GM21515 (cell line): ENCODE data around the gene KDM7A.

Experiments used
- ATAC-seq: cut with Tn5 transposase; IDR thresholded peaks from one replicate; pipeline ENCODE4 v1.9.1; 2021; ENCODE audit not compliant: unreplicated experiment

Gene KDM7A, protein sequence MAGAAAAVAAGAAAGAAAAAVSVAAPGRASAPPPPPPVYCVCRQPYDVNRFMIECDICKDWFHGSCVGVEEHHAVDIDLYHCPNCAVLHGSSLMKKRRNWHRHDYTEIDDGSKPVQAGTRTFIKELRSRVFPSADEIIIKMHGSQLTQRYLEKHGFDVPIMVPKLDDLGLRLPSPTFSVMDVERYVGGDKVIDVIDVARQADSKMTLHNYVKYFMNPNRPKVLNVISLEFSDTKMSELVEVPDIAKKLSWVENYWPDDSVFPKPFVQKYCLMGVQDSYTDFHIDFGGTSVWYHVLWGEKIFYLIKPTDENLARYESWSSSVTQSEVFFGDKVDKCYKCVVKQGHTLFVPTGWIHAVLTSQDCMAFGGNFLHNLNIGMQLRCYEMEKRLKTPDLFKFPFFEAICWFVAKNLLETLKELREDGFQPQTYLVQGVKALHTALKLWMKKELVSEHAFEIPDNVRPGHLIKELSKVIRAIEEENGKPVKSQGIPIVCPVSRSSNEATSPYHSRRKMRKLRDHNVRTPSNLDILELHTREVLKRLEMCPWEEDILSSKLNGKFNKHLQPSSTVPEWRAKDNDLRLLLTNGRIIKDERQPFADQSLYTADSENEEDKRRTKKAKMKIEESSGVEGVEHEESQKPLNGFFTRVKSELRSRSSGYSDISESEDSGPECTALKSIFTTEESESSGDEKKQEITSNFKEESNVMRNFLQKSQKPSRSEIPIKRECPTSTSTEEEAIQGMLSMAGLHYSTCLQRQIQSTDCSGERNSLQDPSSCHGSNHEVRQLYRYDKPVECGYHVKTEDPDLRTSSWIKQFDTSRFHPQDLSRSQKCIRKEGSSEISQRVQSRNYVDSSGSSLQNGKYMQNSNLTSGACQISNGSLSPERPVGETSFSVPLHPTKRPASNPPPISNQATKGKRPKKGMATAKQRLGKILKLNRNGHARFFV

DNA sequence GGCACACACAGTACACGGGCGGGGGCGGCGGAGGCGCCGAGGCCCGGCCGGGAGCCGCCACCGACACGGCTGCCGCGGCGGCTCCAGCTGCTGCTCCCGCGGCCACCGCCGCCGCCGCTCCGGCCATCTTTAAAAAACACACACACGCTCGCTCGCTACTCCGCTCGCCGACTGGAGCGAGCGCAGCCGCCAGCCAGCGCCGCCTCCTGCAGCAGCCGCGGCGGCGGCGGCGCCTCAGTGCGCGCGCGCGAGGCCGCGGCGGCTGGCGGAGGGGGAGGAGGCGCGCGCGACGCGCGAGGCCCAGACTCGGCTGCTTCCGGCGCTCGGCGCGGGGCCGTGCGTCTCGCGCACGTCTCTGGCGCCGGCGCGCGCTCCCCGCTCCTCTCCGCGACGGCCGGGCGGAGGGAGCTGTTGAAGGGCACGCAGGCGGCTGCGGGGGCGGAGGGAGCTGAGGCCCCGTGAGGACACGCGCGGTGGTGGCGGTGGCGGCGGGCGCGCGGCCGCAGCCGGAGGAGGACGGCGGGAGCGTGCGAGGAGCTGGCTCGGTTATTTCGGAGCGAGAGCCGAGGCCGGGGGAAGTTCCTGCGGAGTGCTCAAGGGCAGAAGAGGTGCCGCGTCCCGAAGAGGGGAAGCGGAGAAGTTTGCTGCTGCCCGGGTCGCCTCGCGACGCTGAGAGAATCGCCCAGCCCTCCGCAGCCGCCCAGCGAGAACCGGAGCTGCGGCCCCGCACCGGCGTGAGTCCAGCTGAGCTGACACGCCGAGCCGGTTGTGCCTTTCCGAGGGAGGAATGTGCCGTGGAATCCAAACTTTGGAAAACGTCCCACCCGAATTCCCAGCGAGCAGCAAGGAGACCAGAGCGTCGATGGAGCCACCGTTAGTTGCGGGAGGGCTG lies at the start of gene KDM7A:
TSS of gene KDM7A (minus strand) at position 173 of the 892 bp plus-strand sequence. CDS start at position 127, 46 bp downstream.
- peak; percentile 70 for ATAC-seq

DNA sequence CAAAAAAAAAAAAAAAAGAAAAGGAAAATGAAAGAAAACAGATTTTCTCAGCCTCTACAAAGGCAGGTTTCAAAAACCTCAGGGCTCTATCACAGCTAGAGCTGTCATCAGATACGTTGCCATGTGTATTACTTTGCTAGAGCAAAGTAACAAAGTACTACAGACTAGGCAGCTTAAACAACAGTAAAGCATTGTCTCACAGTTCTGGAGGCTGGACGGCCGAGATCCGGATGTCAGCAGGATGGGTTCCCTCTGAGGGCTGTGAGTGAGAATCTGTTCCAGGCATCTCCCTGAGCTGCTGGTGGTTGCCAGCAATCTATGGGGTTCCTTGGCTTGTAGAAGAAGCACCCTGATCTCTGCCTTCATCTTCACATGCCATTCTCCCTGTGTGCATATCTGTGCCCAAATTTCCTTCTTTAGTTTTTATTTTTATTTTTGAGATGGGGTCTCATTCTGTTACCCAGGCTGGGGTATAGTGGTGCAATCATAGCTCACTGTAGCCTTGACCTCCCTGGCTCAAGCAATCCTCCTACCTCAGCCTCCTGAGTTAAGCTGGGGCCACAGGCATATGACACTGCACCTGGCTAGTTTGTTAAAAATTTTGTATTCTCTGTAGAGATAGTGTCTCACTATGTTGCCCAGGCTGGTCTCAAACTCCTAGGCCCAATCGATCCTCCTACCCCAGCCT lies 48.9 kb upstream of the KDM7A start:
- no peak for ATAC-seq

- no peak for ATAC-seq
These were observed 46.9 kb upstream of the KDM7A start for GRCh38 chr7:140223515-140224221.

DNA sequence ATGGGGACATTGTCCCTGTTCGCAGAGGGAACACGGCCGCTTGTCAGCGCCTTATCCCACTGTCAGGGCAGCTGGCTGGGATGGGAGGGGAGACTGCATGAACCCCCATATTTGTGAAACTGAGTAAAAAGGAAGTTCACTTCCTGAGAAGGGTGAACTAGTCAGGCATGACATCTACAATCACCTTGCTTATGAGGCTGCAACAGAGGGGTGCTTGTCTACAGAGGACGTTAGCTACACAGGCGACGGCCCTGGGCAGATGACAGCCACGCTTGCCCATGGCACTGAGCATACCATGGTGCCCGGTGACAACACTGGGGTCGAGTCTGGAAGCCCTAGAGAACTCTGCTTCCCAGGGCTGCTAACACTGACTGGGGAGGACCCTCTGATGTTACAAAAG lies 46.0 kb upstream of the KDM7A start:
- peak; percentile 65 for ATAC-seq

DNA sequence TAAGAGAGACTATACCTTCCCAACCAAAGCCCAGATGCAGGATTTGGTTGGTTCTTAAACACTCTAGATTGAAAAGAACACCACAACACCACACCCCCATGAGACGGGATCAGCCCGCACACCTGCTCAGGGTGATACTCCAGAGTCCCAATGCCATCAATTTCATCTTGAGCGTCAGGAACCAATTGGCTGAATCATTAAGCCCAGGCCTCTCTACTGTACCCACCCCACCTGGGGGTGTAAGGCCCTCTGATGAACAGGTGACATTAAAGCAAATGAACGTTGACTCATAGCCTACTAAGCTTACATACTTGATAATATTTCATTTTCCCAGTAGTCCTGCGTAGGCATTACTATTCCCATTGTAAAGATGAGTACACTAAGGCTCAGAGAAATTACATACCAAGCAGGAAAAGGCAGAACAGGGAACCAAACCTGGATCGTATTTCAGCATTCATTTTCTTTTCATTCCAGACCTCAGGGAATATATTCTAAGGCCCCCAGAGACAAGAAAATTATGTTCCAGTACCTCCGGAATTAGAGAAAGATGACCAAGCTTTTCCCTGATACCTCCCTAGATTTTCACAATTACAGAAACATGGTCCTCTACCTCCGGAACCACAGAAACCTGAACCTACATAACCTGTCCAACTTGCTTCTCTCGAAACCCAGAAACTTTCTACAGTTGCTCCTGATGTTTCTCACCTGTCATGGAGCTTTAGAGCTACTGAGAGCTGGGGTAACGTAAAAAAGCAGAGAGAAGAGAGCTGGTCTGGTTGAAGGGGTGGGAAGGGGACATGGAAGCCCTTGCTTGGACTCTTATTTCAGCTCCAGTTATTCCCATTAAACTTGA lies 43.1 kb upstream of the KDM7A start:
- ATAC-seq: no peak

- ATAC-seq: no peak
These were observed 41.9 kb upstream of the KDM7A start for GRCh38 chr7:140218656-140219055.

DNA sequence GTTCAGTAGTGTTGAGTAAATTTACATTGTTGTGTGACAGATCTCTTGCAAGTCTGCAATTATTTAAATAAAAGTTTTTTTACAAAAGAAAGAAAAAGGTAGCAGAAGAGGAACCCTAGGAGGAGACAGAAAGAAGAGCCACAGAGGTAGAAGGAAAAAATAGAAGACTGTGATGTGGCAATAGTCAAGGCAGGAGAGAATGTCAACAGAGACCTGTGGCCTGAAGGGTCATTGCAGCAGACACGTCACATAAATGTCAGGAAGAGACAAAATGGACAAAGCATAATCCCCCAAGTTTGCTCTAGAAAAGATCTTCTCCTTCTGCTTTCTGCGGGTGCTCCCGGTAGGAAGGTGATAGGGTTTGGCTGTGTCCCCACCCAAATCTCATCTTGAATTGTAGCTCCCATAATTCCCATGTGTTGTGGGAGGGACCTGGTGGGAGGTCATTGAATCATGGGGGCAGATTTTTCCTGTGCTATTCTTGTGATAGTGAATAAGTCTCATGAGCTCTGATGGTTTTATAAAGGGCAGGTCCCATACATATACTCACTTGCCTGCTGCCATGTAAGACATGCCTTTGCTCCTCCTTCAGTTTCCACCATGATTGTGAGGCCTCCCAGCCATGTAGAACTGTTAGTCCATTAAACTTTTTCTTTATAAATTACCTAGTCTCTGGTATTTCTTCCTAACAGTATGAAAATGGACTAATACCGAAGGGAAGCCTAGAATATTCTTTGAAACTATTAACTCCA lies 41.1 kb upstream of the KDM7A start:
- no peak for ATAC-seq

DNA sequence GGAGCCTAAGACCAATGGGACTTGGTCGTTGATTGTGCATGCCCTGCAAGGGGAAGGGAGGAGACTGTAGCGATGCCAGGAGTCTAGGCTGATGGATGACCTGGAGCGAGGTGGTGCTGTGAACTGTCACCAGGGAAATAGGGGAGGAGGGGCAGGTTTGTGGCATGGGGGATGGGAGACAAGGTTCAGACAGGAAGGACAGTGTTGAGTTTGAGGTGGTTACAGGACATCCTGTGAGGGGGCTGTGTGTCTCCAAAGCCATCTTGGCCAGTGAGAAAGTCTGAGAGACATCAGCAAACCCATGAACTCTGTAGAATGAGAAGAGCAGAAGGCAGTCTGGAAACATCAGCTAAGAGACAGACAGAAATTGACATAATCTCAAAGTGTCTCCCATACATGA lies 38.5 kb upstream of the KDM7A start:
- ATAC-seq: no peak

DNA sequence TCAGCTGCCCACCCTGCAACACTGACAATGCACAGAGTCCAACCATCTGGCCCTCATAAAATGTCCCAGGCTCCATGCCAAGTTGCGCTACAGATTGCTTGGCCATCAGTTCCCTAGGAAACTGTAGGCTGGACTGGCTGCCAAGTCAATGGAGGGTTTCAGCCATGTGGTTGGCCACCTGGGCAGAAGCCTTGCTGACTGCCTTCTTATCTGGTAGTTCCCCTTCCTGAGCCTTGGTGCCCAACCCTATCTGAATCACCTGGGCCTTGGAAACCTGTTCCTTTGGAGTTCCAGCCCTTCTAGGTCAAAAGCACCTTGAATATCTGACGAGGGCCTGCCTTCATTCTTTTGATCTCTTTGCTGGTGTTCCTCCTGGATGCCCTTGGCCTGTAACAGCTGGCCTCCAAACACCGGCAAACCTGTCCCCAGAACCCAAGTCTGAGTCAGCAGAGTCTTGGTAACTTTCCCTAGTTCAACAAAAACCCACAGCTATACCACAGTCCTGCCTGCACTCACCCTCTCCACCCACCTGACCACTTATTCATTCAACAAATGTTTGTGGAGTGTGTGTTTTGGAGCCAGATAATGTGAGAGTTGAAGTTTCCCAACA lies 37.4 kb upstream of the KDM7A start:
- no peak for ATAC-seq

- peak; percentile 33 for ATAC-seq
These were observed 36.9 kb upstream of the KDM7A start for GRCh38 chr7:140213684-140214074.

DNA sequence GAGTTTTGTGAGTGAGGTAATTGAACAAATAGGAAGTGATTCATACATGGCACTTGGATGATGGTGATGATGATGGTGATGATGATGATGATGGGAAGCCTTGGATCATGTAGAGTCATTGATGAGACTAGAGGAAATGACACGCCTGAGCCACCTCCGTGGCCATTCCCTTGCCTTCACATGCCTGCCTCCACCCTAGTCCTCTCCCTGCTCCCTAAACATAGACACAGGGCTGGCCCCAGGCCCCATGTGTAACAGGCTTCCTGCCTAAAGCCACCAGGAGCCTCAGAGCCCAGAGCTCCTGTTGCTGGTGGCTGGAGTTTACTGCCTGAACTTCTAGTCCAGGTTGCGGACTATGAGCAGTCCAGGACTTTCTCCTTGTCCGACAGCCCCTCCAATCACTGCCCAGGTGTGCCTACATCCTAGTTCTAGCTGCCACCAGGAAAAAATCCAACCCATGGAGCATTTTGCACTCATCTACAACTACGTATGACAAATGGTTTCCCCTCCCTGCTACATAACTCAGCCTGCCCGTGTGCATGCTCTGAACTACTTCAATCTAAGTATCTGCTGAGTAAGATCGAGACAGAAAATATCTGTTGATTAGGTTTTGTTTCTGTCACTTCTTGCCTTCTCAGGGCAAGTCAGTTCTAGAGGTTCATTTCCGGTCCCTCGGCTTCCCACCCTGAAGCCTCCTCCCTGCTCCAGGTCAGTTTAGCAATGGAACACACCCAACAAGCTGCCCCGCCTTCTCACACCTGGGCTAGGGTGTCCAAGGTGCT lies 35.5 kb upstream of the KDM7A start:
- ATAC-seq: peak; percentile 48

- no peak for ATAC-seq
These were observed 34.9 kb upstream of the KDM7A start for GRCh38 chr7:140211698-140212097.

GRCh38 chr7:140209866-140210609 lies 33.3 kb upstream of the KDM7A start:
- peak; percentile 90 for ATAC-seq

- no peak for ATAC-seq
These were observed 30.0 kb upstream of the KDM7A start for GRCh38 chr7:140206616-140207389.

DNA sequence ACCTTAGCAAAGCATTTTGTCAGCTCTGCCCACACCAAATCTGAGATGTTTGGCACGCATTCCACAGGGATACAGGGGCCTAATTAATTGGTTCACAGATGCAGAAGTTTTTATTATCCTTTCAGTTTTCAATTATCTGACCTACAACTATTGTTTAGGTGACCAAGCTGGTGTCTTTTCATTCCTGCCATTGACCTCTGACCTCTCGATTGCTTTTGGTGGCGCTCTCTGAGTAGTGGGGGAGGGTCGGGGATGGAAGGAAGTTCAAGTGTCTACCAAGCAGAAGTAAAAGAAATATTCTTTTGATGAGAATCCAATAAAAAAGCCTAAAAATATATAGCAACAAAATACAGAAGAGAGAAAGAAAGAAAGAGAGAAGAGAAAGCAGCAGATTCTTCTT lies 28.8 kb upstream of the KDM7A start:
- no peak for ATAC-seq
